Measurements from ENCODE around the gene NDUFV2. TPM values are rescaled to one million over a fixed set of nuclear protein-coding genes. Genes with fewer than 3 reads are reported as not detected.

The NDUFV2 gene
- total RNA-seq, 1 experiment from 2014 or later: 139 TPM

DNA sequence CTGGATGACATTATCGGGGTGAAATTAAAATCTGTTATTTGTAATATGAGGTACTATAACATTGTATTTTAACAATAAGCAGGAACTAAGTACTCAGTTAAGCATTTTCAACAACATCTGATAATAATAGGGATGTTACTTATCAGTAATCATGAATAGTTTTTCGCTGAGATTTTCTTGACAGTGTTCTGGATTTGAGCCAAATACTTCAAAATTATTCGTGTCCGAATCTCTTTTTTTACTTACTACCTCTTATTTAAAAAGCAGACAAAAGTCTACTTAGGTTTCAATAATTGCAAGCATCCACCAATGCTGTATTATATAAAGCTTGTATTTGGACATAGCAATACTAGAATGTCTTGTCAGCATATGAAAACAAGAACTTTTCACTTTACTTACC lies 27.7 kb downstream of the NDUFV2 start:
- no peaks in the 10 kb centered on the region for H3K9me2 ChIP-seq (replicated peaks; ENCODE audit: insufficient read depth, low read length)
- H3K4me1 ChIP-seq (ENCODE audit: low read length): peaks cover 42% of the 10 kb centered on the region
- H3K36me3 ChIP-seq (ENCODE audit: insufficient read depth, low read length): peaks cover 77% of the 10 kb centered on the region
- H3K4me2 ChIP-seq (ENCODE audit: low read depth, low read length, poor library complexity, severe bottlenecking): no peak overlapping the region
- peaks cover 57% of the 10 kb centered on the region for H3K79me2 ChIP-seq (ENCODE audit: low read length)
- no peaks in the 10 kb centered on the region for H3K27me3 ChIP-seq (ENCODE audit: low read length)
- peak; percentile 34 for DNase-seq
- no peak overlapping the region for H3K27ac ChIP-seq (ENCODE audit: low read length)
- 0 out of 2 replicates have a peak, but pooled peaks cover 11% of the 10 kb centered on the region for H4K20me1 ChIP-seq (ENCODE audit: insufficient read depth, low read depth, low read length)
- H3K4me3 ChIP-seq (ENCODE audit: low read length): no peak overlapping the region
- no peak overlapping the region for H3K9ac ChIP-seq (ENCODE audit: low read length)
- H3K9me3 ChIP-seq (ENCODE audit: low read length): no peaks in the 10 kb centered on the region
- no peak overlapping the region for H2AFZ ChIP-seq (ENCODE audit: low read length)

GRCh38 chr18:9130806-9131205 lies 28.3 kb downstream of the NDUFV2 start:
- H3K4me3 ChIP-seq (ENCODE audit: low read length): no peak overlapping the region
- peaks cover 42% of the 10 kb centered on the region for H3K4me1 ChIP-seq (ENCODE audit: low read length)
- no peaks in the 10 kb centered on the region for H3K27me3 ChIP-seq (ENCODE audit: low read length)
- DNase-seq: no peak
- H3K36me3 ChIP-seq (ENCODE audit: insufficient read depth, low read length): peaks cover 71% of the 10 kb centered on the region
- H3K4me2 ChIP-seq (ENCODE audit: low read depth, low read length, poor library complexity, severe bottlenecking): no peak overlapping the region
- no peak overlapping the region for H2AFZ ChIP-seq (ENCODE audit: low read length)
- 0 out of 2 replicates have a peak, but pooled peaks cover 5% of the 10 kb centered on the region for H4K20me1 ChIP-seq (ENCODE audit: insufficient read depth, low read depth, low read length)
- no peaks in the 10 kb centered on the region for H3K9me3 ChIP-seq (ENCODE audit: low read length)
- H3K9ac ChIP-seq (ENCODE audit: low read length): no peak overlapping the region
- no peak overlapping the region for H3K27ac ChIP-seq (ENCODE audit: low read length)
- no peaks in the 10 kb centered on the region for H3K9me2 ChIP-seq (replicated peaks; ENCODE audit: insufficient read depth, low read length)
- H3K79me2 ChIP-seq (ENCODE audit: low read length): peaks cover 51% of the 10 kb centered on the region

GRCh38 chr18:9132628-9133027 lies 30.1 kb downstream of the NDUFV2 start:
- Histone ChIP-seq H3K27me3 (ENCODE audit: low read length) (no peaks in the 10 kb centered on the region), H3K36me3 (ENCODE audit: insufficient read depth, low read length) (peaks cover 54% of the 10 kb centered on the region), H3K4me2 (ENCODE audit: low read depth, low read length, poor library complexity, severe bottlenecking) (no peak overlapping the region), H3K9me2 (replicated peaks; ENCODE audit: insufficient read depth, low read length) (no peaks in the 10 kb centered on the region), H3K79me2 (ENCODE audit: low read length) (peaks cover 37% of the 10 kb centered on the region), H3K9me3 (ENCODE audit: low read length) (no peaks in the 10 kb centered on the region), H3K27ac (ENCODE audit: low read length) (peak overlapping the region; percentile 22; the same call in 1 of the 2 replicates), H3K4me1 (ENCODE audit: low read length) (peaks cover 39% of the 10 kb centered on the region), H4K20me1 (ENCODE audit: insufficient read depth, low read depth, low read length) (0 out of 2 replicates have a peak, but pooled peaks cover 4% of the 10 kb centered on the region), H3K4me3 (ENCODE audit: low read length) (no peak overlapping the region), H2AFZ (ENCODE audit: low read length) (no peak overlapping the region), H3K9ac (ENCODE audit: low read length) (no peak overlapping the region)
- no peak for DNase-seq

DNA sequence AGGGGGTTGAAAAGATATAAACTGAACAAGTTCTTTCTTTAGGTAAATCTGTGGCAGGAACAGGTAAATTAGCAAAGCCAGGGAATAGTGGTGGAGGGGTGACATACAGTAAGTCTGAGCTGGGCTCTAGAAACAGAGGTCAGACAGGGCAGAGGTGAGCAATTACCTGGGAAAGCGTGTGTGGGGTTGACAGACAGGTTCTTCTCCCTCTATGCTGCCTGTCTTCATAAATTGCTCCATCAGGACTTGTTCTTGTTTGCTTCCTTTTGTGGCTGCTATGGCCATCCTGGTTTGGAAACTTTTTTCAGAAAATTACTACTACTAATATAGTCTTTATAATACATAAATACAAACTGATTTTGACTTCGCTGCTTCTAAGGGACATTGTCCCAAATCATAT lies 30.7 kb downstream of the NDUFV2 start:
- peaks cover 38% of the 10 kb centered on the region for H3K79me2 ChIP-seq (ENCODE audit: low read length)
- no peak overlapping the region for H2AFZ ChIP-seq (ENCODE audit: low read length)
- no peaks in the 10 kb centered on the region for H3K27me3 ChIP-seq (ENCODE audit: low read length)
- H3K4me1 ChIP-seq (ENCODE audit: low read length): peaks cover 40% of the 10 kb centered on the region
- peak overlapping the region; percentile 22; the same call in 1 of the 2 replicates for H3K27ac ChIP-seq (ENCODE audit: low read length)
- no peak overlapping the region for H3K9ac ChIP-seq (ENCODE audit: low read length)
- no peak overlapping the region for H3K4me3 ChIP-seq (ENCODE audit: low read length)
- peaks cover 48% of the 10 kb centered on the region for H3K36me3 ChIP-seq (ENCODE audit: insufficient read depth, low read length)
- peaks cover 8% of the 10 kb centered on the region; the same call in 1 of the 2 replicates for H4K20me1 ChIP-seq (ENCODE audit: insufficient read depth, low read depth, low read length)
- H3K4me2 ChIP-seq (ENCODE audit: low read depth, low read length, poor library complexity, severe bottlenecking): no peak overlapping the region
- DNase-seq: no peak
- no peaks in the 10 kb centered on the region for H3K9me2 ChIP-seq (replicated peaks; ENCODE audit: insufficient read depth, low read length)
- H3K9me3 ChIP-seq (ENCODE audit: low read length): no peaks in the 10 kb centered on the region

DNA sequence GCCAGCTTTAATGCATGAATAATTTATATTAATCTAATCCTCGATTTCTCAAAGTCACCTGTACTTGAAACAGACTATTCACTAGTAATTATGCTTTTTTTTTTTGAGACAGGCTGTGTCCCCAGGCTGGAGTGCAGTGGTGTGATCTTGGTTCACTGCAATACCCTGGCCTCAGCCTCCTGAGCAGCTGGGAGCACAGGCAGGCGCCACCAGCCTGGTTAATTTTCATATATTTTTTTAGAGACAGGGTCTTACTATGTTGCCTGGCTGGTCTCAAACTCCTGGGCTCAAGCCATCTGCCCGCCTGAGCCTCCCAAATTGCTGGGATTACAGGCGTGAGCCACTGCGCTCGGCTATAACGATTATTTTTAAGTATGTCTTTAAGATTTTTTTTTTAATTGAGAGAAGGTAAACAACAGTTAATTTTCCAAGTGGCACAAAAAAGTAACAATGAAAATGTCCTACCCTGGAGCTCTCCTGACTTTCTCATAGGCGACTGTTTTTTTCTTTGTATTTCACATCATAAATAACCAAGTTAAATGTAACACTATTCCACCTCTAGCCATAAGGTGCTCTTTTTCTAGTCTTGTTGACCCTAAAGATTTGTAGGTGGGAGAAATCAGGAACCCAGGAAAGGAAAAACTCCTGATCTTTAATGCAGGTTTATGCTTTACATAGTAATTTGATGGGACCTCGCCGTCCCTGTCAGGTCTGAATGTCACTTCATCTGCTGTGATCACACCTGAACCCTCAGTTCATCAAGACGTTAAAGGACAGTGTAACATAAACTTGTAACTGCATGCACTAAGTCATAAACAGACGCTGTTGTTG lies 32.8 kb downstream of the NDUFV2 start:
- Histone ChIP-seq H3K4me3 (ENCODE audit: low read length) (peak overlapping the region; percentile 77), H3K79me2 (ENCODE audit: low read length) (peaks cover 45% of the 10 kb centered on the region)

GRCh38 chr18:9135912-9136314 lies 33.4 kb downstream of the NDUFV2 start:
- H3K9ac ChIP-seq (ENCODE audit: low read length): peak overlapping the region; percentile 78
- peaks cover 46% of the 10 kb centered on the region for H3K79me2 ChIP-seq (ENCODE audit: low read length)
- peak overlapping the region; percentile 59; the same call in 1 of the 2 replicates for H2AFZ ChIP-seq (ENCODE audit: low read length)
- H3K27me3 ChIP-seq (ENCODE audit: low read length): no peaks in the 10 kb centered on the region
- peak overlapping the region; percentile 77 for H3K4me3 ChIP-seq (ENCODE audit: low read length)
- H3K9me2 ChIP-seq (replicated peaks; ENCODE audit: insufficient read depth, low read length): no peaks in the 10 kb centered on the region
- peak overlapping the region; percentile 48 for H3K27ac ChIP-seq (ENCODE audit: low read length)
- DNase-seq: peak; percentile 68
- H3K4me1 ChIP-seq (ENCODE audit: low read length): peaks cover 66% of the 10 kb centered on the region
- peaks cover 25% of the 10 kb centered on the region for H3K36me3 ChIP-seq (ENCODE audit: insufficient read depth, low read length)
- no peaks in the 10 kb centered on the region for H3K9me3 ChIP-seq (ENCODE audit: low read length)
- H3K4me2 ChIP-seq (ENCODE audit: low read depth, low read length, poor library complexity, severe bottlenecking): peak overlapping the region; percentile 75
- peaks cover 25% of the 10 kb centered on the region for H4K20me1 ChIP-seq (ENCODE audit: insufficient read depth, low read depth, low read length)

More for the DNA sequence above, 32.8 kb downstream of the NDUFV2 start:
- peaks cover 20% of the 10 kb centered on the region for H4K20me1 ChIP-seq (ENCODE audit: insufficient read depth, low read depth, low read length)
- peak overlapping the region; percentile 78 for H3K9ac ChIP-seq (ENCODE audit: low read length)
- H3K27me3 ChIP-seq (ENCODE audit: low read length): no peaks in the 10 kb centered on the region
- H3K9me2 ChIP-seq (replicated peaks; ENCODE audit: insufficient read depth, low read length): no peaks in the 10 kb centered on the region
- DNase-seq: no peak
- peaks cover 29% of the 10 kb centered on the region for H3K36me3 ChIP-seq (ENCODE audit: insufficient read depth, low read length)
- peak overlapping the region; percentile 75 for H3K4me2 ChIP-seq (ENCODE audit: low read depth, low read length, poor library complexity, severe bottlenecking)
- no peaks in the 10 kb centered on the region for H3K9me3 ChIP-seq (ENCODE audit: low read length)
- H3K4me1 ChIP-seq (ENCODE audit: low read length): peaks cover 60% of the 10 kb centered on the region
- H3K27ac ChIP-seq (ENCODE audit: low read length): peak overlapping the region; percentile 48
- H2AFZ ChIP-seq (ENCODE audit: low read length): peak overlapping the region; percentile 59; the same call in 1 of the 2 replicates

GRCh38 chr18:9136315-9137155 lies 34.0 kb downstream of the NDUFV2 start, which contains the start of gene ANKRD12:
Gene ANKRD12, plus strand, starts transcription at chr18:9136781. Its CDS starts 45,652 bp downstream, at chr18:9182433.
- Histone ChIP-seq H3K9ac (ENCODE audit: low read length) (peak within 1 kb of the TSS; percentile 78), H3K4me3 (ENCODE audit: low read length) (peak within 1 kb of the TSS; percentile 77)

More at GRCh38 chr18:9136315-9137155, 34.0 kb downstream of the NDUFV2 start, which contains the start of gene ANKRD12:
- DNase-seq: peak; percentile 98
- Histone ChIP-seq H2AFZ (ENCODE audit: low read length) (peak within 1 kb of the TSS; percentile 59), H3K9me2 (replicated peaks; ENCODE audit: insufficient read depth, low read length) (no peaks in the 10 kb centered on the region), H3K79me2 (ENCODE audit: low read length) (peaks cover 48% of the 10 kb centered on the region), H3K4me2 (ENCODE audit: low read depth, low read length, poor library complexity, severe bottlenecking) (peak within 1 kb of the TSS; percentile 77), H3K27me3 (ENCODE audit: low read length) (no peaks in the 10 kb centered on the region), H3K36me3 (ENCODE audit: insufficient read depth, low read length) (peaks cover 19% of the 10 kb centered on the region; the same call in 1 of the 2 replicates), H3K27ac (ENCODE audit: low read length) (peak within 1 kb of the TSS; percentile 83), H4K20me1 (ENCODE audit: insufficient read depth, low read depth, low read length) (peaks cover 31% of the 10 kb centered on the region), H3K4me1 (ENCODE audit: low read length) (peaks cover 70% of the 10 kb centered on the region), H3K9me3 (ENCODE audit: low read length) (no peaks in the 10 kb centered on the region)

All from Karpas-422 (cell line).